NCI-H524 treated with DMSO at 0.1 percent for 48 hours (cell line): ENCODE results near the gene KCNS3.
"Not testable (repeated sequence)": the region's sequence is repeated elsewhere in the genome, so short reads cannot be mapped to it uniquely, and the experiment has no call there.

Experiments
- DNase-seq: peaks from one replicate; lab custom pipeline; 2025; lab: John Stamatoyannopoulos, UW

KCNS3 gene

GRCh38 chr2:17947113-17947512, 68.6 kb downstream of the KCNS3 start:
- no peak for DNase-seq

DNA sequence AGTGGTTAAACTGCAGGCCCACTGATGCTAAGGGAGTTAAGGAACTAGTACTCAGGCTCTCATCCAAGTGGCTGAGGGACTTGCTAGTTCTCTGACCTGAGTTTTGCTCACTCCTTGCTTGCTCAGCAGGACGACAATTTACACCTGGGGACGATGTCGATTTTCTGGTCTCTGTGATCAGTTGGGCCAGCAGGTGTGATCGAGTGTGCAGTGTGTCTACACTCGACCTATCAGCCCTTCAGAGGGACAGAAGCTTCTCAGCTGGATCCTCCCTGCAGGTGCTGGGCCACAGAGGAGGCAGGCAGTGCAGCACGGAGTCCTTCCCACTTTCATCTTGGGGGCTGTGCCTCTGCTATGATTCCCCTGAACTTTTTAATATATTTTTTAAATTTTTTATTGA, 71.5 kb downstream of the KCNS3 start:
- DNase-seq = no peak

DNA sequence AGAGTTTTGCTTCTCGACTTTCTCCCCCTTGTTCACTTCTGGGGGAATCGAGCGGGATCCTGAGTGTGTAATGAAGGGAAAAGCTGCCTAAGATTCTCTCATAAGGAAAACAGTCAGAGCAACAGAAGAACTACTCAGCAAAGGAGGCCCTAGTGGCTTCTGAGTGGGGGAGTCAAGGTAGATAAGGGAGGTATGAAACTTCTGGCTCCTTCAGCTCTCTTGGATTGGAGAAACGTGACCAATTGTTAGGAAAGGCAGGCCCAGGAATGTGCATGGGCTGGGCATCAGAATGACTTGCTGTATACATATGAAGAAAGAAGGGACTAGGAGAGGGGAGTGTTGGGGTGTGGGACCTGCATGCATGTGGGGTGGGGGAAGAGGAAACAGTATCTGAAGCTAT, 73.1 kb downstream of the KCNS3 start:
- DNase-seq = no peak

- DNase-seq = no peak
Observed at GRCh38 chr2:17958466-17959092, 80.1 kb downstream of the KCNS3 start.

DNA sequence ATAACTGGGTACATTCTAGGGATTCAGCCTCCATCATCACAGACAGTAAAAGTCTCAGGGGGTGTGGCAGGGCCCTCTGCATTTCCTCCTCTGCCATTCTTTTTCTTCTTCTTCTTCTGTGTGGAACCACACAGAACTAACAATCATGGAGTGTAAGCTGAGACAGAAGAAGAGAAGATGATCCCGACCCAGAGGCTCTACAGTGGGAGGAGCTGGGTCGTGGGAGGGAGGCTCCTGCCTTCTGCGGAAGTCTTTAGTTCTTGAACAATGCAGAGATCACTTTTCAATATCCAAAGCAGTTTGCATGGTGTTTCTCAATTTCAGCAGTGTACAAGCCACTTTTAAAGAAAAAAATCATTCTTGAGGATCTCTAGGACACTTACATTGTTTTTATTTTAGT, 80.9 kb downstream of the KCNS3 start:
- no peak for DNase-seq

DNA sequence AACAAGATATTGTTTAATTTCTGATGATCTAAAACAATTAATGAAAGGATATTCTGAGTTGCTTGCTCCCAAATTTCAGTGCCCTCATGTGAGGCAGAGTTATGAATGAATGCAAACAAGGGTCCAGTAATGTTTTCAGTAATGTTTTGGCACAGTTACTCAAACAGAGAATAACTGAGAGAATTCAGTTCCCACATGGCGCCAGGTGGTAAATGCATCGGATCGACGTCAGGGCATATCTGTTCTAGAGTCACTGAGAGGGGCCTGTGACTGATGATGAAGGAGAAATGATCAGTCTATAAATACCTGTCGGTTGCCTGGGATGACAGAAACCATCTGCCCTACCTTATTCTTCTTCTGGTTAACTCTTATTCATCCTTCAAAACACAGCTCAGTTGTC, 81.4 kb downstream of the KCNS3 start:
- no peak for DNase-seq

GRCh38 chr2:17960925-17961324, 82.5 kb downstream of the KCNS3 start:
- no peak for DNase-seq

GRCh38 chr2:17961789-17962188, 83.3 kb downstream of the KCNS3 start:
- DNase-seq = no peak

DNA sequence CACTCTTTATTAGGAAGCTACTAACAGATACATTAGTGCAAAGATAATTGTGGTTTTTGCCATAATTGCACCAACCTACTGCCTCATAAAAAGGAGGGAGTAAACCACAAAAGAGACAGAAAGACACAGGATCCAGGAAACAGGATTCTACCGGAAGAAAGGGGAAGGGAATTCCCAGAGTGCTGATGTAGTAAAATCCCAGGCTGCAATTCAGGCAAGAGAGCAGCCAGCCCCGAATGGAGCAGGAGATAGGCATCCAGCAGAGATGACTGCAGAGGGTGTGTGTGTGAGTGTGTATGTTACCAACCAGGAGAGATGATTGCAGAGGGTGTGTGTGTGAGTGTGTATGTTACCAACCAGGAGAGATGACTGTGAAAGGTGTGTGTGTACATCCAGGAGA, 84.4 kb downstream of the KCNS3 start:
- DNase-seq = no peak

DNA sequence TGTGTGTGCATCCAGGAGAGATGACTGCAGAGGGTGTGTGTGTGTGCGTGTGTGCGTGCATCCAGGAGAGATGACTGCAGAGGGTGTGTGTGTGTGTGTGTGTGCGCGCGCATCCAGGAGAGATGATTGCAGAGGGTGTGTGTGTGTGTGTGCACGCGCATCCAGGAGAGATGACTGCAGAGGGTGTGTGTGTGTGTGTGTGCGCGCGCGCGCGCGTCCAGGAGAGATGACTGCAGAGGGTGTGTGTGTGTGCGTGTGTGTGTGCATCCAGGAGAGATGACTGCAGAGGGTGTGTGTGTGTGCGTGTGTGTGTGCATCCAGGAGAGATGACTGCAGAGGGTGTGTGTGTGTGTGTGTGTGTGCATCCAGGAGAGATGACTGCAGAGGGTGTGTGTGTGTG, 85.1 kb downstream of the KCNS3 start:
- DNase-seq = not testable (repeated sequence)

DNA sequence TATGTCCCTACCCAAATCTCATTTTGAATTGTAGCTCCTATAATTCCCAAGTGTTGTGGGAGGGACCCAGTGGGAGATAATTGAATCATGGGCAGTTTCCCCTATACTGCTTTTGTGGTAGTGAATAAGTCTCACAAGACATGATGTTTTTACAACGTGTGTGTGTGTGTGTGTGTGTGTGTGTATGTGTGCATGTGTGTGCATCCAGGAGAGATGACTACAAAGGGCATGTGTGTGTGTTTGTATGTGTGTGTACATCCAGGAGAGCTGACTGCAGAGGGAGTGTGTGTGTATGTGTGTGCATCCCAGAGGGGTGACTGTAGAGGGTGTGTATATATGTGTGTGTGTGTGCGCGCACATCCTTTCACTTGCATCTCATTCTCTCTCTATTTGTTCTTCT, 86.7 kb downstream of the KCNS3 start:
- DNase-seq = no peak

DNA sequence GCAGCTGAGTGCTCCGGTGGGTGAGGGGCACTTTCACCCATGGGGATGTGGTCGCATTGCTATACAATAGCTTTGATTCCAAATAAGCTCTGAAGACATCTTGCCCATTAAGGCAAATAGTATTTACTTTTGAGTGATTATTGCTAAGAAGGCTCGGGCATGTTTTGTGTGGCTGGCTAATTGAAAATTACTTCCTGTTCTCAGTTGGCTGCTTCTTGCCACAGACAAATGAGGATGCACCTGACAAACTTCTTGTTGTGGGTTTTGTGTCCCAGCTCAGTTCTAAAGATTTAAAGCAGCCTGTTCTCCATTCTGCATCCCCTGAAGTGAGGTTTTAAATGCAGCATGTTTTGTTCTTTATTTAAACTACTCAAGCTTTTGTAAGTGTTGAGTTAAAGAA, 88.3 kb downstream of the KCNS3 start:
- DNase-seq = no peak

- DNase-seq = no peak
Observed at GRCh38 chr2:17969661-17970060, 91.2 kb downstream of the KCNS3 start.

- no peak for DNase-seq
Observed at GRCh38 chr2:17971531-17972125, 93.2 kb downstream of the KCNS3 start.

DNA sequence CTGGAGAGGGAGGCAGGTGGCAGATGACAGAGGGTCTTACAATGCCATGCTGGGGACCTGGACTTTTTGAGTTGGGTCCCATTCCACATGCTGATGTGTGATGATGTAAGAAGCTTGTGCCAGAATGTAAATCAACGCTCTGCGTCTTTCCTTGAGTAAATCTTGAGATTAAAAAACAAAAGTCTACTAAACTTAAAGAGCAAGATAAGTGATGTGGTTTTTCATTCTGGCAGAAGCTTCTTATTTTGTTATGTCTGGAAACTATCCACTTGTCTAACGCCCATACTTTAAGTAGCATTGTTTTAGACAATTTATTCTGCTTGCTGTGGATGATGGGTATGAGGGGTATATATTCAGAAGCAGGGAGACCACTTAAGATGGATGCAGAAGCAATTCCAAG, 94.5 kb downstream of the KCNS3 start:
- no peak for DNase-seq

GRCh38 chr2:17975401-17975800, 96.9 kb downstream of the KCNS3 start:
- no peak for DNase-seq

- no peak for DNase-seq
Observed at GRCh38 chr2:17976871-17977746, 98.6 kb downstream of the KCNS3 start.

GRCh38 chr2:17979707-17980106, 101.2 kb downstream of the KCNS3 start:
- DNase-seq = no peak

- DNase-seq = no peak
Observed at GRCh38 chr2:17981936-17982335, 103.5 kb downstream of the KCNS3 start.
